ENCODE data around the gene KCNQ5.

- no peak for TF ChIP-seq CTCF (IDR thresholded peaks at IDR 0.05)
- TF ChIP-seq POLR2A (IDR thresholded peaks at IDR 0.05): no peak
These were observed 457.2 kb downstream of the KCNQ5 start for GRCh38 chr6:73078908-73079610.
